LNCaP clone FGC (cell line): ENCODE measurements around the gene GATD1.

Experiments used
- DNase-seq: peaks from one replicate; pipeline ENCODE4 v3.0.0-alpha.2; 2011; ENCODE audit warnings: low read depth
- H3K4me3 ChIP-seq: 2 replicates; pipeline ENCODE4 v1.5.1; 2011; ENCODE audit warnings: mild to moderate bottlenecking, low read depth, low read length, control low read depth
- CTCF ChIP-seq: IDR thresholded peaks from 2 replicates; pipeline ENCODE4 v1.5.1; 2012; ENCODE audit warnings: mild to moderate bottlenecking; ENCODE audit not compliant: control insufficient read depth, insufficient read depth; ENCODE audit errors: extremely low read depth

The GATD1 gene

GRCh38 chr11:771617-772204 is 5.6 kb downstream of the GATD1 start:
- no peak for DNase-seq
- H3K4me3 ChIP-seq, result no peak overlapping the region
- TF ChIP-seq CTCF, result no peak

- no peak for TF ChIP-seq CTCF
- DNase-seq, result no peak
- no peak overlapping the region for H3K4me3 ChIP-seq
Measured at GRCh38 chr11:770642-771616, 6.4 kb downstream of the GATD1 start.

GRCh38 chr11:769887-770641 is 7.2 kb downstream of the GATD1 start:
- H3K4me3 ChIP-seq, result no peak overlapping the region
- no peak for TF ChIP-seq CTCF
- DNase-seq, result no peak

GRCh38 chr11:767238-767637 is 10.0 kb downstream of the GATD1 start:
- no peak overlapping the region for H3K4me3 ChIP-seq
- DNase-seq, result no peak
- TF ChIP-seq CTCF, result no peak

GRCh38 chr11:766936-767210 is 10.4 kb downstream of the GATD1 start:
- H3K4me3 ChIP-seq, result no peak overlapping the region
- DNase-seq, result no peak
- no peak for TF ChIP-seq CTCF

GRCh38 chr11:766106-766935 is 11.0 kb downstream of the GATD1 start:
- no peak overlapping the region for H3K4me3 ChIP-seq
- no peak for TF ChIP-seq CTCF
- DNase-seq, result no peak
